Activated CD8-positive, alpha-beta T cell treated with anti-CD3 and anti-CD28 coated beads for 36 hours (primary cell): ENCODE results near the gene ATAT1. TPM values are rescaled to one million over a fixed set of nuclear protein-coding genes. Genes with fewer than 3 reads are reported as not detected.

Experiments
- ATAC-seq: fragments of 200-7000 bp; cut with Tn5 transposase; one replicate; pipeline ENCODE4 v1.10.0; 2021; ENCODE audit warnings: mild to moderate bottlenecking, moderate library complexity
- CTCF ChIA-PET: fragments of 350-600 bp; sonication (Branson Sonifier 250); formaldehyde crosslinking; loops from one replicate; lab custom pipeline; 2021; ENCODE audit warnings: antibody characterized with exemption; lab: Charles Lee
- POLR2A ChIA-PET: fragments of 350-600 bp; sonication (Branson Sonifier 250); formaldehyde crosslinking; loops from one replicate; lab custom pipeline; 2021; ENCODE audit warnings: antibody characterized with exemption; lab: Charles Lee
- DNase-seq: peaks from one replicate; pipeline ENCODE4 v3.0.0-alpha.2; 2020
- H3K27ac Mint-ChIP-seq: one replicate; pipeline ENCODE4 v1.8.0; 2021; ENCODE audit warnings: mild to moderate bottlenecking, mixed read lengths
- H3K27me3 Mint-ChIP-seq: one replicate; pipeline ENCODE4 v1.8.0; 2021; ENCODE audit warnings: mixed read lengths
- H3K36me3 Mint-ChIP-seq: one replicate; pipeline ENCODE4 v1.8.0; 2021; ENCODE audit warnings: low read depth, mixed read lengths
- H3K4me1 Mint-ChIP-seq: one replicate; pipeline ENCODE4 v1.8.0; 2021; ENCODE audit warnings: low read depth, mixed read lengths
- H3K4me3 Mint-ChIP-seq: one replicate; pipeline ENCODE4 v1.8.0; 2021; ENCODE audit warnings: mild to moderate bottlenecking, moderate library complexity, mixed read lengths
- H3K9me3 Mint-ChIP-seq: one replicate; pipeline ENCODE4 v1.8.0; 2021; ENCODE audit warnings: mixed read lengths
- intact Hi-C: fragments of 100-400 bp; cut with micrococcal nuclease; formaldehyde crosslinking; loops from one replicate; pipeline ENCODE4 v1.10.0; 2022
- total RNA-seq, 2 experiments: library from RNA; stranded (reverse); gene quantifications; one replicate each; pipeline ENCODE4 v1.2.3, GENCODE V29; 2021
- TF ChIP-seq, protein P1 (sequence below): fragments of 200-600 bp; IDR thresholded peaks from one replicate; pipeline ENCODE4 v1.8.0; 2022; ENCODE audit warnings: antibody characterized with exemption, mild to moderate bottlenecking

The ATAT1 gene
- total RNA-seq, 2 experiments from 2014 or later = 7.5 to 7.8 TPM

DNA sequence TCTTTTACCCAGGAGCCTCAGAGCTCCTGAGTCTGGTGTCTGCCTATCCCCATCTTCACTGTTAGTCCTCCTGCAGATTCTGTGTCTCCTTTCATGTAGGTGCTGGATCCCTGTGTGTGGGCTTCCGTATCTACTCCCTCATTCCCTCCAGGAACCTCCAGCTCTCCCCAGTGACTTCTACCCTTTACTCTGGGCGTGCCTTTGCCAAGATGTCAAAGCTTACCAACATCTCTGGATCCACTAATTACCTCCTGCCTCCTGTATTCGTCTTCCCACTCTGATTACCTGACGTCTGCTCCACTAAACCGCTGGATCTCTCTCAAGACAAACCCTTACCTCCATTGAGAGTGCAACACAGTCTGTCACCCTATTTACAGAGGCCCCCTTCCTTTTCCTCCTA lies 18.1 kb downstream of the ATAT1 start:
- Mint-ChIP-seq H3K36me3 (peaks cover 16% of the 10 kb centered on the region), H3K4me1 (peaks cover 39% of the 10 kb centered on the region), H3K9me3 (no peaks in the 10 kb centered on the region), H3K27ac (no peak overlapping the region), H3K4me3 (no peak overlapping the region), H3K27me3 (no peaks in the 10 kb centered on the region)
- POLR2A ChIA-PET = interaction anchor here (0.6 to 1.4 kb wide), 5 partner anchors 10 to 133 kb away, joined by 3 to 8 read pairs (median 4); no protein-coding TSS in a partner anchor
- ATAC-seq (no peak), DNase-seq (no peak)
- intact Hi-C loops = no loop called here
- TF ChIP-seq, protein P1, sequence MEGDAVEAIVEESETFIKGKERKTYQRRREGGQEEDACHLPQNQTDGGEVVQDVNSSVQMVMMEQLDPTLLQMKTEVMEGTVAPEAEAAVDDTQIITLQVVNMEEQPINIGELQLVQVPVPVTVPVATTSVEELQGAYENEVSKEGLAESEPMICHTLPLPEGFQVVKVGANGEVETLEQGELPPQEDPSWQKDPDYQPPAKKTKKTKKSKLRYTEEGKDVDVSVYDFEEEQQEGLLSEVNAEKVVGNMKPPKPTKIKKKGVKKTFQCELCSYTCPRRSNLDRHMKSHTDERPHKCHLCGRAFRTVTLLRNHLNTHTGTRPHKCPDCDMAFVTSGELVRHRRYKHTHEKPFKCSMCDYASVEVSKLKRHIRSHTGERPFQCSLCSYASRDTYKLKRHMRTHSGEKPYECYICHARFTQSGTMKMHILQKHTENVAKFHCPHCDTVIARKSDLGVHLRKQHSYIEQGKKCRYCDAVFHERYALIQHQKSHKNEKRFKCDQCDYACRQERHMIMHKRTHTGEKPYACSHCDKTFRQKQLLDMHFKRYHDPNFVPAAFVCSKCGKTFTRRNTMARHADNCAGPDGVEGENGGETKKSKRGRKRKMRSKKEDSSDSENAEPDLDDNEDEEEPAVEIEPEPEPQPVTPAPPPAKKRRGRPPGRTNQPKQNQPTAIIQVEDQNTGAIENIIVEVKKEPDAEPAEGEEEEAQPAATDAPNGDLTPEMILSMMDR = no peak
- CTCF ChIA-PET = interaction anchor here (0.7 to 1.5 kb wide), 3 partner anchors 34 to 86 kb away, joined by 4 to 5 read pairs (median 4); no protein-coding TSS in a partner anchor

DNA sequence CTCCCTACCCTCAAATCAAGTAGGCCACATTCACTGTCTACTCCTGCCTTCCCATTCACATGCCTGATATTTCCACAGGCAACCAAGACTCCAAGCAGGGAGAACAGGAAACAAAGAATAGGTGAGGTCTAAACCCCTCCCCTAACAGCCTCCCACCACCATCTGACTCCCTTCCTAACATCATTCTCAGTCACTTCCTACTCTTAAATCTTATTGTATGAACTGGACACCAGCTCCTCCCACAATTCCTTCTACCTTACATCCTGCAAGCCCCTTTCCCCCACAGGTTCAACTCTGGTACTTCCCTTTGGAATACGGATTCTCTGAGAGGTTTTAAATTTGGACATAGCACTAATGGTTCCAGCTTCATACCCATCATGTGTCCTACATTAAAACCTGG lies 19.3 kb downstream of the ATAT1 start:
- peaks cover 17% of the 10 kb centered on the region for H3K36me3 Mint-ChIP-seq
- H3K4me1 Mint-ChIP-seq = peaks cover 30% of the 10 kb centered on the region
- CTCF ChIA-PET = interaction anchor here (0.6 to 1.5 kb wide), 8 partner anchors 11 to 193 kb away, joined by 3 to 5 read pairs (median 3); partner anchors contain the start of genes ATAT1, MRPS18B and PPP1R10
- POLR2A ChIA-PET = interaction anchor here (0.7 to 1.7 kb wide), 5 partner anchors 19 to 85 kb away, joined by 3 to 8 read pairs (median 4); partner anchors contain the start of genes ATAT1 and MRPS18B
- peak overlapping the region; percentile 92 for H3K27ac Mint-ChIP-seq
- TF ChIP-seq, protein P1 = no peak
- H3K9me3 Mint-ChIP-seq = no peaks in the 10 kb centered on the region
- H3K4me3 Mint-ChIP-seq = no peak overlapping the region
- intact Hi-C loops = no loop called here
- no peak for DNase-seq
- H3K27me3 Mint-ChIP-seq = no peaks in the 10 kb centered on the region
- no peak for ATAC-seq

DNA sequence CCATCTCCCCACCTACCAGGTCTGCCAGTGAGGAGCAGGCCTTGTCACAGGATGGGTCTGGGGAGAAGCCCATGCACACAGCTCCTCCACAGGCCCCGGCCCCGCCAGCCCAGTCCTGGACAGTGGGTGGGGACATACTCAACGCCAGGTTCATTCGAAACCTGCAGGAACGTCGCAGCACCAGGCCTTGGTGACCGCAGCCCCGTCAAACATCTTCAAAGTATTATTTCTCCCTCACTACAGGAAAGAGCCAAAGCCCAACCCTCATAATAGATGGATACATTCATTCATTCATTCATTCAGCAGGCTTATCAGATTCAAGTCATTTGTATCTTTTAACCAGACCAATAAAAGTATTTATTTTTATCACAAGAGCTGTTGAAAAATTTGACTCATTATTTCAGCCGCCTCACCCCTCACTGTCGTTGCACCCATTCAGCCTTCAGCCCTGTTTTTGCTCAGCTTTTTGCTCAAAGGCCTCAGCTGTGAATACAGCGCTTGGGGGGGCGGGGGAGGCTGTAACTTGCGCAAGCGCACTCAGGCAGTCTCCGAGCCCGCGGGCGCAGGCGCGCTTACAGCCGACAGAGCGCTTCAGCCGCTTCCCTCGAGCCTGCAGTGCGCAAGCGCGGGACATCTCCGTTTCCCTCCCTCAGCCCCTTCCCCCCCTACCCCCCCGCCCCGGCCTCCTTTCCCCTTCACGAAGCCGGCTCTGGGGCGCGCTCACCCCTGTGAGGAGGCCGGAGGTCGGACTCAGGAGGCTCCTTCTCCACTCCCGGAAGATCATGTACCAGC lies 20.0 kb downstream of the ATAT1 start, which contains the start of gene C6orf136:
TSS of gene C6orf136 (plus strand) at position 684 of the 792 bp plus-strand sequence. CDS start at position 783, 99 bp downstream.
- CTCF ChIA-PET = interaction anchor here (0.6 to 1.5 kb wide), 8 partner anchors 10 to 194 kb away, joined by 3 to 5 read pairs (median 3); partner anchors contain the start of gene ATAT1
- H3K36me3 Mint-ChIP-seq = peaks cover 22% of the 10 kb centered on the region
- TF ChIP-seq, protein P1 = no peak
- intact Hi-C loops = no loop called here
- H3K4me3 Mint-ChIP-seq = peak within 1 kb of the TSS; percentile 90
- H3K4me1 Mint-ChIP-seq = peaks cover 24% of the 10 kb centered on the region
- DNase-seq (peak; percentile 97), ATAC-seq (peak; percentile 88)
- H3K9me3 Mint-ChIP-seq = no peaks in the 10 kb centered on the region
- H3K27ac Mint-ChIP-seq = peak within 1 kb of the TSS; percentile 92
- H3K27me3 Mint-ChIP-seq = no peaks in the 10 kb centered on the region
- POLR2A ChIA-PET = interaction anchor here (0.7 to 1.7 kb wide), 4 partner anchors 20 to 76 kb away, joined by 3 to 8 read pairs (median 6); partner anchors contain the start of genes ATAT1 and MRPS18B

DNA sequence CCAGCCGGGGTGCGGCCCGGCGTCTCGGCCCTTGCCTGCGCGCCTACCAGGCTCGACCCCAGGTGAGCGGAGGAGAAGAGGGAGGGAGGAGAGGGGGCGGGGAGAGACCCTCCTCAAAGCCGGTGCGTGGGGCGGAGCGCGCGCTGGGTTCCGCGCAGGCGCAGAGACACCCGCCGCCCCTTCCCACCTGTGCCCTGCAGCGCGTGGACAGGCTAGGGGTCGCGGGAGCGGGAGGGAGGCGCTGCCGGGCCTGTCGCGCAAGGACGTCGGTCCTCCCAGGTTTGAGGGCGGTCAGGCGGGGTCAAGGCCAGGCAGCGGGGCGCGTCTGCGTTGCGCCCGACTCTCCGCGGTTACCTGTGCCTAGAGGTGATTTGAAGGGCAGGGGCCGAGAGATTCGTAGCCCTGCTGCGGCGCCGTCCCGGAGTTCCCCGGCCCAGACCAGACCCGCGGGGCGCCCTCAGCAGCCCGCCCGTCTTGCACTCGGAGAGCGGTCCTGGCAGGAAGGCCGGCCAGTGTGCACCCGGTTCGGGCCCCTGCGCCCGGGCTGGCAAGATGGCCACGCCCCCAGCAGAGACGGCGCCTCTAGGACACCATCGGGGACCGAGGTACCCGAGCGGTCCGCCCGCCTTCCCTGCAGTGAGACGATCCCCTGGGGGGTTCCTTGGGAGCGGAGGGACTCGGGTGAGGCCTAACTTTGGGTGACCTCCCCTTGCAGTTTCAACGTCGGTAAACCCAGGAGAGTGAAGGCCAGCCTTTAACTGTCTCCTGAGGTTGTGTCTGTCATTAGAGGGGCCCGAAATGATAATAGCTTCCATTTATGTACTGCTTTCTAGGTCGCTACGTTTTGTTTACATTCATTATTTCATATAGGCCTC lies 20.8 kb downstream of the ATAT1 start:
- peak overlapping the region; percentile 92 for H3K27ac Mint-ChIP-seq
- POLR2A ChIA-PET = interaction anchor here (1.0 to 1.7 kb wide), 6 partner anchors 9 to 155 kb away, joined by 3 to 8 read pairs (median 4); partner anchors contain the start of gene DHX16
- H3K4me3 Mint-ChIP-seq = peak overlapping the region; percentile 90
- intact Hi-C loops = no loop called here
- peaks cover 20% of the 10 kb centered on the region for H3K4me1 Mint-ChIP-seq
- H3K27me3 Mint-ChIP-seq = no peaks in the 10 kb centered on the region
- ATAC-seq (peak; percentile 74), DNase-seq (peak; percentile 86)
- CTCF ChIA-PET = interaction anchor here (0.7 to 2.5 kb wide), 5 partner anchors 21 to 433 kb away, joined by 3 to 14 read pairs (median 3); partner anchors contain the start of gene ATAT1
- no peaks in the 10 kb centered on the region for H3K9me3 Mint-ChIP-seq
- TF ChIP-seq, protein P1 = no peak
- peaks cover 28% of the 10 kb centered on the region for H3K36me3 Mint-ChIP-seq
